Chondrocyte (in vitro differentiated cells): Measurements from ENCODE around the gene SMG7. TPM values are rescaled to one million over a fixed set of nuclear protein-coding genes. Genes with fewer than 3 reads are reported as not detected.

Experiments used
- DNase-seq: peaks from one replicate; pipeline ENCODE4 v3.0.0; 2021; ENCODE audit warnings: mixed read lengths, low spot score
- H3K27ac Mint-ChIP-seq: one replicate; pipeline ENCODE4 v1.8.0; 2021; ENCODE audit warnings: mild to moderate bottlenecking, moderate library complexity, mixed read lengths; ENCODE audit not compliant: unreplicated experiment
- H3K27me3 Mint-ChIP-seq: 2 replicates; pipeline ENCODE4 v1.8.0; 2021; ENCODE audit warnings: low read depth, mixed read lengths
- H3K36me3 Mint-ChIP-seq: 2 replicates; pipeline ENCODE4 v1.8.0; 2021; ENCODE audit warnings: low read depth, mixed read lengths
- H3K4me1 Mint-ChIP-seq: 2 replicates; pipeline ENCODE4 v1.8.0; 2021; ENCODE audit warnings: low read depth, mild to moderate bottlenecking, mixed read lengths
- H3K4me3 Mint-ChIP-seq: one replicate; pipeline ENCODE4 v1.8.0; 2021; ENCODE audit warnings: mild to moderate bottlenecking, moderate library complexity, mixed read lengths; ENCODE audit not compliant: unreplicated experiment
- H3K9me3 Mint-ChIP-seq: 2 replicates; pipeline ENCODE4 v1.8.0; 2021; ENCODE audit warnings: low read depth, mixed read lengths
- CTCF ChIP-seq: fragments of 200-600 bp; sonication (generic); IDR thresholded peaks from 2 replicates; pipeline ENCODE4 v1.5.0; 2021; ENCODE audit warnings: antibody characterized with exemption, mild to moderate bottlenecking, moderate library complexity
- total RNA-seq: library from RNA; stranded (reverse); gene quantifications from 3 replicates; pipeline ENCODE4 v1.2.1, GENCODE V29; 2021

SMG7 gene
- total RNA-seq, 1 donor from 2014 or later, result 49.4 TPM

GRCh38 chr1:183508694-183509093, 36.4 kb downstream of the SMG7 start:
- Mint-ChIP-seq H3K9me3 (no peaks in the 10 kb centered on the region), H3K4me1 (no peaks in the 10 kb centered on the region), H3K27me3 (no peaks in the 10 kb centered on the region), H3K4me3 (no peak overlapping the region), H3K36me3 (no peaks in the 10 kb centered on the region), H3K27ac (no peak overlapping the region)
- no peak for TF ChIP-seq CTCF
- no peak for DNase-seq

- no peak for DNase-seq
- TF ChIP-seq CTCF, result no peak
- no peak overlapping the region for H3K27ac Mint-ChIP-seq
- H3K9me3 Mint-ChIP-seq, result no peaks in the 10 kb centered on the region
- H3K27me3 Mint-ChIP-seq, result no peaks in the 10 kb centered on the region
- H3K4me3 Mint-ChIP-seq, result no peak overlapping the region
- H3K36me3 Mint-ChIP-seq, result peaks cover 2% of the 10 kb centered on the region
- peaks cover 20% of the 10 kb centered on the region for H3K4me1 Mint-ChIP-seq
These were observed 40.2 kb downstream of the SMG7 start for GRCh38 chr1:183512450-183512849.

- TF ChIP-seq CTCF, result no peak
- H3K4me1 Mint-ChIP-seq, result peaks cover 20% of the 10 kb centered on the region
- no peak overlapping the region for H3K27ac Mint-ChIP-seq
- no peaks in the 10 kb centered on the region for H3K9me3 Mint-ChIP-seq
- H3K4me3 Mint-ChIP-seq, result no peak overlapping the region
- no peaks in the 10 kb centered on the region for H3K27me3 Mint-ChIP-seq
- DNase-seq, result no peak
- H3K36me3 Mint-ChIP-seq, result peaks cover 4% of the 10 kb centered on the region
These were observed 41.9 kb downstream of the SMG7 start for GRCh38 chr1:183514235-183514634.

DNA sequence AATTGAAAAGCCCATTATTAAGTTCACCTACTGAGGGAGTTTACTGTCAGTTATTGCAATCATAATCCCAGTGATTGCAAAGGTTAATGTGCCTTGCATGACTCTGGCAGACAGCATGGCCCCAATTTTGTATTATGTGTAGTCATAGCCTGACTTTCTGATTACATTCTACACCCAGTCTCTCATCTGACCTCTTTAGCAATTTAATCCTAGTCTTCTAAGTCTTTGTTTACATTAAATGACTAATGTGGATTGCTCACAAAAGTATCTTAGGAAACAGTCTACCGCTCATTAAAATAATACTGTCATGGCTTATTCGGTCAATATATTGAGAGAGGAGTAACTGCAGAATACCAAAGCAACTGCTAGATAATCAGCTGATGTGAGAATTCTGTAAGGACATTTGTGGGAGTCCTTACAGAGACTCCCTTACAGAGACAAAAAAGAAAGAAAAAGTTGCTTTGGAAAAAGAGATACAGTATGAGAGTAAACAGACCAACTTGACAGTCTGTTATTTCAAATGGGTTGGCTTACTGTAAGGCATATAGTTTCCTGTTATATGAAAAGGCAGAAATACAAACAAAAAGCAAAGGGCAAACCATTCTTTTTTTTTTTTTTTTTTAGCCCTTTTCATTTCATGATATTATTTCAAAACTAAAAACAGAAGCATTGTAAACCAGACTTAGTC, 42.8 kb downstream of the SMG7 start:
- no peak for TF ChIP-seq CTCF
- peaks cover 4% of the 10 kb centered on the region for H3K36me3 Mint-ChIP-seq

GRCh38 chr1:183516725-183517124, 44.4 kb downstream of the SMG7 start:
- Mint-ChIP-seq H3K9me3 (no peaks in the 10 kb centered on the region), H3K36me3 (peaks cover 12% of the 10 kb centered on the region), H3K4me1 (peaks cover 20% of the 10 kb centered on the region), H3K27ac (no peak overlapping the region), H3K4me3 (no peak overlapping the region), H3K27me3 (no peaks in the 10 kb centered on the region)
- TF ChIP-seq CTCF, result no peak
- DNase-seq, result no peak

More for the DNA sequence above, 42.8 kb downstream of the SMG7 start:
- H3K4me1 Mint-ChIP-seq, result peaks cover 20% of the 10 kb centered on the region
- H3K9me3 Mint-ChIP-seq, result no peaks in the 10 kb centered on the region
- peak overlapping the region; percentile 70 for H3K27ac Mint-ChIP-seq
- DNase-seq, result no peak
- no peak overlapping the region for H3K4me3 Mint-ChIP-seq
- no peaks in the 10 kb centered on the region for H3K27me3 Mint-ChIP-seq
